HG03558 (cell line): ENCODE data around the gene ARMH2.
A peak's percentile ranks its signal among the peaks of the same experiment; 100 is the strongest.

Experiments
- ATAC-seq: cut with Tn5 transposase; IDR thresholded peaks from one replicate; pipeline ENCODE4 v1.9.1; 2021; ENCODE audit warnings: moderate number of reproducible peaks; ENCODE audit not compliant: unreplicated experiment; ENCODE audit errors: extremely low read depth

Gene ARMH2

DNA sequence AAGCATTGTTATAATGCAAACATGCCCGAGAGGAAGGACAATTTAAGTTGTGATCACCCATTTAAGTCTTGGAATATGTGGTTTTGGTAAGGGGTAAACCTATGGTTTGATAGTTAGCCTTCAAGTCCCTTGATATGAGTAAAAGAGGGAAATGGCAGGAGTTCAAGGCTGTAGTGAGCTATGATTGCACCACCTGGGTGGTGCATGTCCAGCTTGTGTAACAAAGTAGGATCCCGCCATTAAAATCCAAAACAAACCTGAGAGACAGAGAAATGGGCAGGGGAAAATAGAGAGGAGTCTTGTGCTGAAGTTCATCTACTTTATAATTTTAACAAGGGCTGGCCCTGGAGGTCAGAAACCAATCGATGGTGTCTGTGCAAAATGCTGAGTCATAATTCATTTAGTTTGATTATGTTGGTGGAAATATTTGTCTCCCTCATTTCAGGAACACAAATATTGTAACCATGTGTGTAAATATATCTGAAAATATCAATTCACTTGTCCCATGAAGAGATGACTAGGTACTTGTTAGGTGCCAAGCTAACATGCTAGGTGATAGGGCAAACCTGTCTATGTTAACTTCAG is 23.2 kb upstream of the ARMH2 start:
- no peak for ATAC-seq

DNA sequence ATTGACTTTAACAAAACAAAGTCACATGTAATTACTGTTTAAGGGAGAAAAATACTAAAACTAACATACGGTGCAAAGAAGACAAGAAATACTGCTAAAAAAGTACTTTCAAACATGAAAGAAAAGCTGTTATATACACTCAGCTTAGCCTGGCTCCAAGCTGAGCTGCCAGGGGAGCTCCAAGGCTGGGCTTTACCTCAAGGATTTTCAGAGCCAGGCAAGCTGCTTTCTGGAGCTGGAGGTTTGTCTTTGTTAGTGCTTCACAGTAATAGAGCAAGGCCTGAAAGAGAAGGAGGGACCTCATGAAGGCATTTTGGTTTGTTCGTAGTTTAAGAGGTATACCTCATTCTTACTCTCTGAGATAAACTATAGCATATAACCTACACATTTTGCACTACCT is 19.6 kb upstream of the ARMH2 start:
- no peak for ATAC-seq

DNA sequence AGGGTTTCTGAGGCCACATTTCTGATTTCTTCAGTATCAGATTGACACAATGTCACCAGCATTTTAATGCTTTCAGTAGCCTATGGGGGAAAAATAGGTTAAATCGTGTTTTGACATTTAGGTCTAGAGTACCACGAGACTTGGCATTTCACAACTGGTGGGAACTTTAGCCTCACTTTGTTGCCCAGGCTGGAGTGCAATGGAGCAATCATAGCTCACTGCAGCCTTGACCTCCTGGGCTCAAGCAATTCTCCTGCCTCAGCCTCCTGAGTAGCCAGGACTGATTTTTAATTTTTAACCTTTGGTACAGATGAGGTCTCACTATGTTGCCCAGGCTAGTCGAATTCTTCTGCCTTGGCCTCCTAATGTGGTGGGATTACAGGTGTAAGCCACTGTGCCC is 11.0 kb upstream of the ARMH2 start:
- no peak for ATAC-seq

DNA sequence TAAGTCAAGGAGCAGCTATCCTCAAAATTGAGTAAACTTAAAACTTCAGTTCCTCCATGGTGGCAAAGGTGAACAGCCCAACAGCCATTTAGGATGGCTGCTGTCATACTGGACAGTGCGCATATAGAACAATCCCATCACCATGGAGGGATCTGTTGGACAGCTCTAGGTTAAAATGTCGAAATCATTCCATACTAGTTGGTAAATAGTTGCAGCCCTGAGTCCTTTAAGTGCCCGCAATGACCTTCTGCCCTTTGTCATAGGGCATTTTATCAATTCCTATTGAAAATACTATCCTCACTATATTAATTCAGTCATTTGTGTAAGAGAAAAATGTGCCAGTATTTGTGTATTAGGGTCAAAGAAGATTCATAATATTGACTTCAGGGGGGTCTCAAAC is 8.9 kb upstream of the ARMH2 start:
- ATAC-seq = no peak

DNA sequence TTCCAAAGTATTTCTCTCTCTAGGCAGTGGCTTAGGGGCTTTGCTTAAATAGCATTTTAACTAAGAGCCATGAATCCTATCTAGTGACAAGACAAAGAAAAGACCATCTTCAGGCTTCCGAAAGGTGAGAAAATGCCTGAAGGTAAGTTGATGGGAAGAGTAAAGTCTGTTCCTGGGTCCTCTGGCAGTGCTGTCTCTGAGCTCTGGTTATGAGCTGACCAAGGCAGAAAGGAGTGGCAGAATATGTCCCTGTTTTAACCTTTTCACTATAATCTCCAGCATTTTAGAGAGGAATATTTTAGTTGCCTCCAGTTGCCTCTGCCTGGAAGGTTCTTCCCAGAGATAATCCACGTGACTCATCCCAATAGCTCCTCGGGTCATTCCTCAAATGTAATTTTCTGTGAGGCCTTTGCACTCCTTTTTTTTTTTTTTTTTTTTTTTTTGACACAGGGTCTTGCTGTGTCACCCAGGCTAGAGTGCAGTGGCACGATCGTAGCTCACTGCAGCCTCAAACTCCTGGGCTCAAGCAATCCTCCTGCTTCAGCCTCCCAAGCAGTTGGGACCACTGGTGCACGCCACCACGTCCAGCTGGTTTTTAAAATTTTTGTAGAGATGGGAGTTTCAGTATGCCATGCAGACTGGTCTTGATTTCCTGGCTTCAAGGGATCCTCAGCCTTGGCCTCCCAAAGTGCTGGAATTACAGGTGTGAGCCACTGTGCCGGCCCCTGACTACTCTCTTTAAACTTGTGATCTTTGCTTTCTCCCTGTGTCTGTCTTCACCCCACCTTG is 3.7 kb upstream of the ARMH2 start:
- ATAC-seq = no peak

DNA sequence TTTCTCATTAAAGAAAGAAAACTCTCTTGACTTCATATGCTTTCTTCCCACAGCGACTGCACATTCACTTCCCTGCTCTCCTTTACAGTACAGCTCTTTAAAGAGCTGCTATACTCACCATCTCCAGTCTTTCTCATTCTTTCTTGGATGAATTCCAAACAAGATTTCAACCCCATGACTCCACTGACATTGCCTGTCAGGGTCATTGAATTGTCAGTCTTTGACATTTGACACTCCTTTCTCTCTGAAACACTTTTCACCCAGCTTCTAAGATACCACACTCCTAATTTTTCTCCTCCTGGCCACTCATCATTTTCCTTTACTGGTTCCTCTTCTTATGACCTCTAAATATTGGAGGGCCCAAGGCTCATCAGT is 811 bp upstream of the ARMH2 start:
- no peak for ATAC-seq

DNA sequence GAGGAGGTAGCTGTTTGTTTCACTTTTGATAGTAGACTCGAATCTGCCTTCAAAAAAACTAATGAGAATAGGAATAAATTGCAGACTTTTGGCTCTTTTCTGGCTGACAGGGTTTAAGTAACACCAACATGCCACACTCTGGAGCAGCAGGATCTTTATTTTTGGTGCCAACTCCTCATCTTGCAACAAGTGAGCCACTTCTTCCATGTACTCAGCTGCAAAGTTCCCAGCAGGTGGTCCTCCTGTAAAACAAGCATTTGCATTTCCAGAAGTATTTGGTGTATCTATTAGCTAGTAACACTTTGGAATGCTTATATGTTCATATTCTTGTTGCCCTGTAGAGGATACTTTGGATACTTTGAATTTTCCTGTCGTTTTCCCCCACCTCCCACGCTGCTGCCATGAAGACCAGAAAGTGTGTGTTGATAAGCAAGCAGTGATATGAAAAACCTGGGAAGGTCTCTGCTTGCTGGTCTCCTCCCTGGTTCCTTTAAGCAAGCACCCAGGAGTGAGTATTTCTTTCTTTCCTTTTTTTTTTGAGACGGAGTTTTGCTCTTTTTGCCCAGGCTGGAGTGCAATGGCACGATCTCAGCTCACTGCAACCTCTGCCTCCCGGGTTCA is 1.0 kb downstream of the ARMH2 start:
- no peak for ATAC-seq

DNA sequence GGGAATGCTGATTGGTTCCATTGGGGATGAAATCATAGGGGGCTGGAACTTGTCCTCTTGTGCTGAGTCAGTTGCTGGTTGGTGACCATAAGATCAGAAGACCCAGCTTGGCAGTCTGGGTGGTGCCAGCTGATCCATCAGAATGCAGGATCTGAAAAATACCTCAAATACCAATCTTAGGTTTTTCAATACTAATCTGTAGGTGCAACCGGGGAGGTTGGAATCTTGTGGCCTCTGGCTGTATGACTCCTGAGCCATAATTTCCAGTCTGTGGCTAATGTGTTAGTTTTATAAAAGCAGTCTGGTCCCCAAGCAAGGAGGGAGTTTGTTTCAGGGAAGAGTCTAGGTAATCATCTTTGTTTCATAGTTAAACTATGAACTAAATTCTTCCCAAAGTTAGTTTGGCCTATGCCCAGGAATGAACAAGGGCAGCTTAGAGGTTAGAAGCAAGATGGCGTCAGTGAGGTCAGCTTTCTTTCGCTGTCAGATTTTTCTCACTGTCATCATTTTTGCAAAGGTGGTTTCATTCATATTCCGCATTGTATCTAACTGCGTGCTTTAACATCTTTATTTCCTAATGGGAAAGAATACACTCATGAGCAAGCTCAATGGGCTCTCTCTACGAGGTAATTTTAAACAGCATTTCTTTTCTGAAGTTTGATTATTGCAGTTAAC is 2.0 kb downstream of the ARMH2 start:
- no peak for ATAC-seq

DNA sequence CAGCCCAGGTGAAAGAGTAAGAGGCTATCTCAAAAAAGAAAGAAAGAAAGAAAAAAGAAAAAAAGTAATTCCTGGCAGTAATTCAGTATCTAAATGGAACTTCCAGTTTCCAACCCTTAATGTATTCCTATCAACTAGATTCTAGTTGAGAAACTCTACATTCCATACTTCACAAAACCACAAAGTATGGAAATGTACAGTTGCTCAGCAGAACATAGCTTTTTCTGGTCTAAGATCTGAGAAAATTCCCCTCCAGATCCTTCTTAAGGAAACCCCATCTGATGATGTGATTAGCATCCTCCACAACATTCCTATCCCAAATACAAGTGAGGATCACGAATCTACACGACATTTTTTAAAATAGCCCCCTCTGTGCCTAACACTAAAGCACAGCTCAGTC is 3.6 kb downstream of the ARMH2 start:
- ATAC-seq = no peak

DNA sequence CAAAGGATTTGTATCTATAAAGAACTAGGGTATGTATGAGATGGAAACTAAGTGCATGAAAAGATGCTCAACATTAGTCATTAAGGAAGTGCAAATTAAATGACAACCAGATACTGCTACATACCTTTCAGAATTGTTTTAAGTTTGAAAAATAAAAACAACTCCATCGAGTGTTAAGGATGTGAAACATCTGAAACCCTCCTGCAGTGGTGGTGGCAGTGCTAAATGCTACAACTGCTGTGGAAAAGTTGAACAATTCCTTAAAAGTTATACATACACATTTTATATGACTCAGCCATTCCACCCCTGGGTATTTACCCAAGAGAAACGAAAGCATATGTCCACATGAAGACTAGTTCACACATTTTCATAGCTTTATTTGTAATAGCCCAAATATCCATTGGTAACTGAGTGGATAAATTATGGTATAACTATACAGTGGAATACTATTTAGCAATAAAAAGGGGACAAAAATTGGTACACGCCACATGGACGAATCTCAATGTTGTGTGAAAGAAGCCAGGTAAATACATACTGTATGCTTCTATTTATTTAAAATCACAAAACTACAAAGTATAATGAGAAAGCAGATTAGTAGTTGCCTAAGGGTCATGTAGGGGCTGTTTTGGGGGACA is 10.6 kb downstream of the ARMH2 start:
- ATAC-seq = no peak

DNA sequence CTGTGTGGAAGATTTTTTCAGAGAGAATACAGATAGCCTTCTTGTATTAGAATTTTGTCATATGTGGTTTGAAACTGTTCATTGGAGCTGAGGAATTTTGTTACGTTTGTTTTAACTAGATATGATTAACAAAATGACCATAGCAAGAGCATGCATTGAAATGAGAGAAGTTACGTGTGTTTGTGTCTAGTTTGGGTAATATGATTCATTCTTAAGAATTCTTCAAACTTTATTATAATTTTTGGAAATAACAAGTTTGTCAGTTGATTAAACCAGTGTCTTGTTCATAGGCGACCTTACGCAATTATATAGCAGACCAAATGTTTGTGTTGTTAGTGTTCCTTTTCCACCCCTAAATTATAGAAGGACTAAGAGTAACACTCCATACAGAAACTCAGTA is 18.5 kb downstream of the ARMH2 start:
- ATAC-seq = no peak

DNA sequence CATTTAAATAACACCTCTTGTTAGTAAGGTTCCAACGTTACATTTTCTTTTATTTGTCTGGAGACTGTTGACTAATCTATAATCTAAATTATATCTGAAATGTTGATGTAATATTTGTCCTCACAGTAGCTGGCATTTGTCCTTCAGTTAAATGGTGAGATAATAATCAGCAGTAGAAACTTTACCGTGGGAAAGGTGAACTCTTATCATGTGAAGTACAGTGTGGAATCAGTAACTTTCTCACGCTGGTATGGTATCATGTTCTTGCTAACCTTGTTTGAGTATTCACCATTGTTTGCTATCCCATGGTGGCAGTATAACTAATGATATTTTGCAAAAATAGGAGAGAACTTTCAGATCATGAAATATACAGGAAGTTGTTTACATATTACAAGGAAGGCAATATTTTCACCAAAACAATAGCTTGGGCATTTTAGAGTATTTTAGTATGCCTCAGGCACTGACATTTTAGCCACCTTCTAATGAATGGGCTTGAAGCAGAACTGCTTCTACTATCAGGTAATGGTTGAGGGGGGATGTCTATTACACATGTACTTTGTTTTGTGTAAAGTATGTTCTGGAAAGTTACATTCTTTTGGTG is 19.2 kb downstream of the ARMH2 start:
- ATAC-seq = no peak

DNA sequence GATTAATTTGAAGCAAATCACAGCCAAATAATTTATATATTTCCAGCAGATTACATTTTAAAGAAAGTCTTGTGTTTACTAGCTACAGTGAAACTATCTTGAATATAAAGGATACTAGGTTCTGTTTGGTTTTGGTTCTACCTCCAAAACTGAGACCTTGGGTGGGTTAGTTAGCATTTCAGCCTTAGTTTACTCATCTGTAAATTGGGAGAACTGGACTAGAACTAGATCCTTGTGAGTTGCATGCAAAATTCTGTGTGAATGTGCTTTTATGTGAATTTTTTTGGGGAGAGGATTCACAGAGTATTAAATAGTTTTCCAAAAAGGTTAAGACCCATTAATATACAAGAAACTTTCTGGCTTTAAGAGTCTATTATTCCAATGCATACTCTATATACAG is 19.8 kb downstream of the ARMH2 start:
- no peak for ATAC-seq

DNA sequence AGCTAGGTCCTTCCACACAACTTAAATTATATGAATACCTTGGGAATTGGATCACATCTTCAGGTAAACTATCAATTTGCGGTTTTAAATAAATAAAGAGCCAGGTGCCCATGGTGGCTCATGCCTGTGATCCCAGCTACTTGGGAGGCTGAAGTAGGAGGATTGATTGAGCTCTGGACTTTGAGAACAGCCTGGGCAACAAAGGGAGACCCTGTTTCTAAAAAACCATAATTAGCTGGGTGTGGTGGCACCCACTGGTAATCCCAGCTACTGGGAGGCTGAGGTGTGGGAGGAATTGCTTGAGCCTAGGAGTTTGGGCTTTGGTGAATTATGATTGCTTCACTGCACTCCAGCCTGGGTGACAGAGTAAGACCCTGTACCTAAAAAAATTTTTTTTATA is 20.6 kb downstream of the ARMH2 start:
- no peak for ATAC-seq

DNA sequence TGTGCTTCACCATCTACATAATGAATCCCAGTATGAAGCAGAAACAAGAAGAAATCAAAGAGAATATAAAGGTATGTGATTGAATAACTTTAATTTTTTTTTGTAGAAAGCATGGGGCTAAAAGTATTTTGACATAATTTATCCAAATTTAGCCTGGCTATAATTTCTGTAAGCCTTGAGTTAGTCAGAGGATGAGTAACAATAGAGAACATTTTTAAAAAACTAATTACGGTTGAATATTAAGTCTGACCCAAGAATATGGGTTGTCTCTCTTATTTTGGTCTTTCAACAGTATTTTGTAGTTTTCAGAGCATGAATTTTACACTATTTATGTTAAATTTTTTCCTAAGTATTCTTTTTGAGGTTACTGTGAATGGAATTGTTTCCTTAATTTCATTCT is 21.5 kb downstream of the ARMH2 start:
- no peak for ATAC-seq

DNA sequence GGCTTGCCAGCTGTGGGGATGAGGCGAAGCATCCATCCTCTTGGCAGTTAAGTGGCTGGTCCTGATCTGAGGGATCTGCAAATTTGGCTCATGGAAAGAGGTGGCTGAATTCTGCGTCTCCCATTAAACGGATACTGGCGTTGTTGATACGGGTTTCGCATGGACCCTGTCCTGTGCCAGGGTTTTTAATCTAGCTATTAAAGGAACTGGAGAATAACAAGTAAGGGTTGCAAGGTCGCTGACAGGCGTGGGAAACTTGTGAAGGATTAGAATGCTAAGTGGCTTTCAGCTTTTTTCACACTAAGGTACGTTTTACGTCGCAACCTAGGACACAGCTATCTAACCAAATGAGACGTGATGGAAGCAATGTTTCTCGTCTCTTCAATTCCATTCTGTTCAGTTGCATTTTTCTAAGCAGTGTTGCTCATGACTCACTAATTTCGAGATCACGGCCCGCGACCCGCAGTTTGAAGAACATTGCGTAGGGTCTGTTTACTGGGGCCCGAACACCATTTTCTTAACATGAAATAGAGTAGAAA is 23.1 kb downstream of the ARMH2 start:
- no peak for ATAC-seq

DNA sequence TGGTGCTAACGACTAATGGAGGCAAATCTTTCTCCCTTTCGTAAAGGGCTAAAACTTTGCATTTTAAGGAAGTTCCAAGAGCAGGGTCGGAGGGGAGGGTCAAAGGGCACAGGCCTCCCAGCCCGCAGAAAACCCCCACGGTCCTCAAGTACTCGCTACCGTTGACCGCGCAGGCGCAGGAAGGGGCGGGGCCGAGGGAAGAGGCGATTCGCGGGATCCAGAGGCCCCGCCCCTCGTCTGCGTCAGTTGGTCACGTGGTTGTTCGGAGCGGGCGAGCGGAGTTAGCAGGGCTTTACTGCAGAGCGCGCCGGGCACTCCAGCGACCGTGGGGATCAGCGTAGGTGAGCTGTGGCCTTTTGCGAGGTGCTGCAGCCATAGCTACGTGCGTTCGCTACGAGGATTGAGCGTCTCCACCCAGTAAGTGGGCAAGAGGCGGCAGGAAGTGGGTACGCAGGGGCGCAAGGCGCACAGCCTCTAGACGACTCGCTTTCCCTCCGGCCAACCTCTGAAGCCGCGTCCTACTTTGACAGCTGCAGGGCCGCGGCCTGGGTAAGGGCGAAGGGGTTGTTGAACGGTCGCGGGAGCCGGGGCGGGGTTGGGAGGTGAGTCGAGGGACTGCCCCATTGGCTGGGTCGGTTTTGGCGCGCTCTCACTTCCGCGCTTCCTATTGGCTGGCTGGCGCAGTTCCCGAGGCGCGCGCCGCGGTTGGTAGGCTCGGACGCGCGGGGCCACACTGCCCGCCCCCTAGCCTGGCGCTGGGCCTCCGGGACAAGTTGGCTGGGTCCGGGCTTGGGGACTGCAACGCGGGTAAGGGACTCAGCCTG is 23.8 kb downstream of the ARMH2 start, which contains the start of gene GMNN:
Gene GMNN (plus strand): TSS at position 242 of the 824 bp plus-strand sequence. CDS start 2,310 bp downstream, outside the sequence.
- ATAC-seq = peak; percentile 79

DNA sequence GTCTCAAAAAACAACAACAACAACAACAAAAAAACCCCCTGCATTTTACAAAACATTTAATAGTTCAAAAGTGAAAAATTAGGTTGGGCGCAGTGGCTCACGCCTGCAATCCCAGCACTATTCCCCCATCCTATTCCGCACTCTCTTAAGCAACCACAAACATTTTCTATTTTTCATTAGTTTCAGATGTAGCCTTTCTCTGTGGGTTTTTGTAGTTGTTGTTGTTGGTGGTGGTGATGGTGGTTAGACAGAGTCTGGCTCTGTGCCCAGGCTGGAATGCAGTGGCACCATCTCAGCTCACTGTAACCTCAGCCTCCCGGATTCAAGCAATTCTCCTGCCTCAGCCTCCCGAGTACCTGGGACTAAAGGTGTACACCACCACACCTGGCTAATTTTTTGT is 30.4 kb downstream of the ARMH2 start:
- no peak for ATAC-seq
